ENCODE data around the gene JUNB.

The JUNB gene

DNA sequence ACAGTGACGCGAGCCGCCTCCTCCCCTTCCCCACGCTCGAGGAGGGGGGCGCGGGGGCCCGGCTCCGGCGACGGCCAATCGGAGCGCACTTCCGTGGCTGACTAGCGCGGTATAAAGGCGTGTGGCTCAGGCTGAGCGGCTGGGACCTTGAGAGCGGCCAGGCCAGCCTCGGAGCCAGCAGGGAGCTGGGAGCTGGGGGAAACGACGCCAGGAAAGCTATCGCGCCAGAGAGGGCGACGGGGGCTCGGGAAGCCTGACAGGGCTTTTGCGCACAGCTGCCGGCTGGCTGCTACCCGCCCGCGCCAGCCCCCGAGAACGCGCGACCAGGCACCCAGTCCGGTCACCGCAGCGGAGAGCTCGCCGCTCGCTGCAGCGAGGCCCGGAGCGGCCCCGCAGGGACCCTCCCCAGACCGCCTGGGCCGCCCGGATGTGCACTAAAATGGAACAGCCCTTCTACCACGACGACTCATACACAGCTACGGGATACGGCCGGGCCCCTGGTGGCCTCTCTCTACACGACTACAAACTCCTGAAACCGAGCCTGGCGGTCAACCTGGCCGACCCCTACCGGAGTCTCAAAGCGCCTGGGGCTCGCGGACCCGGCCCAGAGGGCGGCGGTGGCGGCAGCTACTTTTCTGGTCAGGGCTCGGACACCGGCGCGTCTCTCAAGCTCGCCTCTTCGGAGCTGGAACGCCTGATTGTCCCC lies at the start of gene JUNB:
Gene JUNB, plus strand, starts transcription at position 142 of the 706 bp plus-strand sequence. Its CDS starts 286 bp downstream, at position 428.
- peak; percentile 94 to 96 (median 96) for DNase-seq (ENCODE audit: low read depth in 3 of 3)

DNA sequence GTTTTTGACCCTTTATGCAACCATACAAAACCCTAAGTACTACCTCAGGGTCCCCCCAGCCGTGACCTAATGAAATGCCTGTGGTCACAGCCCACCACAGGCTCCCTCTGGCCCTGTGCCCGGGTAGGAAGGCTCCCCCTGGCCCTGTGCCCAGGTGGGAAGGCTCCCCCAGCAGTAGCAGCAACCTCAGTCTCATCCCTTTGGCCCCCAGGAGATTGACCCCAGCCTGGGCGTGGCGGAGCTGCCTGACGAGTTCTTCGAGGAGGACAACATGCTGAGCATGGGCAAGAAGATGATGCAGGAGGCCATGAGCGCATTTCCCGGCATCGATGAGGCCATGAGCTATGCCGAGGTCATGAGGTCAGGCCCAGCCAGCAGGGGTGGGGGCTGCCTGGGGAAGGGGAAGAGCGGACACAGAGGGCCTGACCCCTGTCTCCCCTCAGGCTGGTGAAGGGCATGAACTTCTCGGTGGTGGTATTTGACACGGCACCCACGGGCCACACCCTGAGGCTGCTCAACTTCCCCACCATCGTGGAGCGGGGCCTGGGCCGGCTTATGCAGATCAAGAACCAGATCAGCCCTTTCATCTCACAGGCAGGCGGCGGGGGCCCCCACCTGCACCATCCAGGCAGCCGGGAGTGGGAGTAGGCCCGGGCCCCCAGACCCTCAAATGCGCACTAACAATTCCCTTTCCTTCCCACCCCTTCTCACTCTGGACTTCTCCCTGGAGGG lies 46.0 kb upstream of the JUNB start:
- no peak for DNase-seq (ENCODE audit: low read depth in 3 of 3)

DNA sequence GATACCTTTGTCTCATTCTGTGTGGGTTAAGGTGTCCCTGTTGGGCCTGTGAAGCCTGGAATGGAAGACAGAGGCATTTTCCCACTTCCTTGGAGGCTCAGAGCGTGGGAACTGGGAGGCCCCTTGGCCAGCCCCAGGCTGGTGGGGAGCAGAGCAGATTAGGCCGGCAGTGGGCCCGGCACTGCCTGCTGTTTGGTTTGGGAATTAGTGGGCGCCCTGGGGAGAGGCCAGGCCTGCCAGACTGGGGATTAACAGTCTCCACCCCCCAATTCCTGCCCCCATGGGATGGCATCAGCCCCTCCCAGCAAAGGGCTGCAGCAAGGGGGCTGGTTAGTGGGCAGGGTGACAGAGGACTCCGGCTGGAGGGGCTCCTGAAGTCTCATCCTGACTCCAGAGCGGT lies 42.8 kb upstream of the JUNB start:
- no peak for DNase-seq (ENCODE audit: low read depth in 3 of 3)

DNA sequence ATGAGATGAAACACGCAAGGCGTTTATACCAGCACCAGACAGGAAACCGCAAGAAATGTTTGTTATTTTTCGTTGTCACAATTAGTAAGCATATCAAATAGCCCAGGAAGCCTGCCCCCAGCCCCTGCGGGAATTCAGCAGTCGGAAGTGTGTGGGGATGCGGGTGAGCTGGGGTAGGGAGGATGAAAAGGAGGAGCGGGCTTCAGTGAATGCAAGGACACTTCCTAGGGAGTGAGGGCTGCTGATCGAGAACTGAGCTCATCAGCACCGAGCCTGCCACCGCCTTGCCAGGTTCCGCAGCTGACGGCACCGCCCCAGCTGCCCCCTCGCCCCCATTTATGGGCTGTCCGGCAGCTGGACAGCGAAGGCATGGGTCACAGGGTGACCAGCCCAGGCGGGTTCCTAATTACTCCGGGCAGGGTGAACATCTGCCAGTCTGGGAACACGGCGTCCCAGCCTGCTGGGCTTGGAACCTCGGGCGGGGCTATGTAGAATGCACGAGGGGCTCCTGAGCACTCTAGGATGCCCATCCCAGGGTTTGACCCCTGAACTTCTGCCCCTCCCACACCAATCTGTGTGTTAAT lies 41.3 kb upstream of the JUNB start:
- DNase-seq (ENCODE audit: low read depth in 3 of 3), result no peak

DNA sequence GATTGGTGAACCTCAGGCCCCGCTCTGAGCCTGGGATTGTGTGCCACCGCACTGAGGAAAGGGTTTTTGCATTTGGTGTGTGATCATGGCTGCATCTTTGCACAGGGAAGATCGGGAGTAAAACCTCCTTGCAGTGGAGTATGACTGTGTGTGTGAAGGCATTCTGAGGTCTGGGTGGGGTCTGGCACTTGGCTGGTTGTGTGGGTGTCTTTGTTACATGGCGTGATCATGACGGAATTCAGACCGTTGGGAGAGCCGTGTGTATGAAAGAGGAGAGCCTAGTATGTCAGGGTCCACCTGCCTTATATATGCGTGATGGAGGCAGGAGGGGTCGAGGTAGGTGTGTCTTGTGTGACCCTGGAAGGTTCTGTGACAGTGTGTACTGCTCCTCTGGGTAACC lies 40.4 kb upstream of the JUNB start:
- no peak for DNase-seq (ENCODE audit: low read depth in 3 of 3)

DNA sequence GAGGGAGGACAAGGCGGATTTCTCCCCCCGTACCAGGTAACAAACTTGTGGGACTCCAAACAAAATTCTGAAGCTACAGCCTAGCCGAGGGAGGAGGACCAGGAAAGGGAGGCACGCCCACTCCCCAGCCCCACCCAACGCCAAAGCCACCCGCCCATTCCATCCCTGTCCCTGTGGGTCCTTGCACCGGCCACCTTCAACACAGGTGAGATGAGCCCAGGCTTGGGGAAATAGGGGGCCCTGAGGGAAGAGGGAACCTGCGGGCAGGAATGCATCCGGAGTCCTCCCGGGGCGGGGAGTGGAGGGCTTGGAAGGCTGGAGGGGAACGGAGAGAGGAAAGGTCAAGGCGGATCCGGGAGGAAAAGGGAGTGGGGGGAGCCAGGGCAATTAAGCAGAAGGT lies 39.7 kb upstream of the JUNB start, which contains the start of gene BEST2:
Gene BEST2, plus strand, starts transcription at position 157 of the 400 bp plus-strand sequence. CDS start 802 bp downstream, outside the sequence.
- no peak for DNase-seq (ENCODE audit: low read depth in 3 of 3)

DNA sequence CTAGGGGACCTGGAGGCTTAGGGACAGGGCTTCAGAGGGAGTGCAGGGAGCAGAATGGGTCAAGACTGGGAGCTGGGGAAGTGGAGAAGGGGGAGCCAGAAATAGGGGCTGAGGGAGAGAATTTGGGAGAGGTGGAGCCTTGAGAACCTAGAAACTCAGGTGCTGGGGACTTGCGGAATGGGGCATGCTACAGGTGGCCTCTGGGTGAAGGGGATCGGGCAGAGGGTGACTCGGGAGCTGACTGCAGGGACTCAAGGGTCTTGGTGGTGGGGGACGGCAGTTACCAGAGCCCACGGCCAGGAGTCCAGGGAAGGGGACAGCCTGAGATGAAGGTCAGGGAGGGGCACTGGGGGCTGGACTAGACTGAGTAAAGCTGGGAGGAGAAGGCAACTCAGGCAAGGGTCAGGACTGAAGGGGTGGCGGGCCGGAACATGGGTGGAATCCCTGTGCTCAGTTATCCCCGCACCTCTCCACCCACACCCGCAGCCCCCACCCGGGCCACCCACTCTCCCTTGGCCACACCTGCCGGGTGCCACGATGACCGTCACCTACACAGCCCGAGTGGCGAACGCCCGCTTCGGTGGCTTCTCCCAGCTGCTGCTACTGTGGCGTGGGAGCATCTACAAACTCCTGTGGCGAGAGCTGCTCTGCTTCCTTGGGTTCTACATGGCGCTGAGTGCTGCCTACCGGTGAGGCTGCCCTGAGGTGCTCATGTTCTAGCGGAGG lies 39.1 kb upstream of the JUNB start:
- DNase-seq (ENCODE audit: low read depth in 3 of 3), result no peak

DNA sequence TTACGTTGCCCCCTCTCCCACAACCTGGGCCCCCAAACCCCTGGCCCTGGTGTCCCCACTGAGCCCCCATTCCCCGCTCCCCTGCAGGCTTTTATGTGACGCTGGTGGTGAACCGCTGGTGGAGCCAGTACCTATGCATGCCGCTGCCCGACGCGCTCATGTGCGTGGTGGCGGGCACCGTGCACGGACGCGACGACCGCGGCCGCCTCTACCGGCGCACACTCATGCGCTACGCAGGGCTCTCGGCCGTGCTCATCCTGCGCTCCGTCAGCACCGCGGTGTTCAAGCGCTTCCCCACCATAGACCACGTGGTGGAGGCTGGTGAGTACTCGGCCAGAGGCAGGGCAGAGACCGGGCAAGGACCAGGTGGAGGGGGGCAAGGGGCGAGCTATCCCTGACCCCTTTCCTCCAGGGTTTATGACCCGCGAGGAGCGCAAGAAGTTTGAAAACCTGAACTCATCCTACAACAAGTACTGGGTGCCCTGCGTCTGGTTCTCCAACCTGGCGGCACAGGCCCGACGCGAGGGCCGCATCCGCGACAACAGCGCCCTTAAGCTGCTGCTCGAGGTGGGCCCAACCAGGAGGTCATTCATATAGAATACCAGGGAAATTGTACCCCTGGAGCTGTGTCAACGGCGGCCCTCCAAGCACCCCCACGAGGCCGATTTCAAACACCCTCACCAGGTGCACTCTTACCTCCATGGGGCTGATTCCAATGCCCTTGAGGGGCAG lies 36.7 kb upstream of the JUNB start:
- no peak for DNase-seq (ENCODE audit: low read depth in 3 of 3)

DNA sequence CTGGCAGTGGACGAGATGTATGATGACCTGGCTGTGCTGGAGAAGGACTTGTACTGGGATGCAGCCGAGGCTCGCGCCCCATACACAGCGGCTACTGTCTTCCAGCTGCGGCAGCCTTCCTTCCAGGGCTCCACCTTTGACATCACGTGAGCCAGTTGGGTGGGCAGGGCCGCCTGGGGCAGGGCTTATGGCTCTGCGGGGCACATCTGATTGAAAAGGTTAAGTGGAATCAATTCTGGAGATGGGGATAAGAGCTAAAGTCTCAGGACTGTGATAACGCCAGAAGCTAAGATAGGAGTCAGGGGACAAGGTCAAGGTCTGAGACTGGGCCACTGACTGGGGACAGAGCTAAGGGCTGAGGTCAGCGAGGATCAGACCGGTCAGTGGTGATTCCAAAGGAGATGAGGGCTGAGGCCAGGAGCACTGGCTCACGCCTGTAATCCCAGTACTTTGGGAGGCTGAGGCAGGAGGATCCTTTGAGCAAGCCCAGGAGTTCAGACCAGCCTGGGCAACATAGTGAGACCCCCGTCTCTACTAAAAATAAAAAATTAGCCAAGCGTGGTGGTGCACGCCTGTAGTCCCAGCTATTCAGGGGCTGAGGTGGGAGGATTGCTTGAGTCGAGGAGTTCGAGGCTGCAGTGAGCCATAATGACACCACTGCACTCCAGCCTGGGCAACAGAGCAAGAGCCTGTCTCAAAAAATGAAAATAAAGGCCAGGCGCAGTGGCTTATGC lies 35.0 kb upstream of the JUNB start:
- DNase-seq (ENCODE audit: low read depth in 3 of 3), result no peak

DNA sequence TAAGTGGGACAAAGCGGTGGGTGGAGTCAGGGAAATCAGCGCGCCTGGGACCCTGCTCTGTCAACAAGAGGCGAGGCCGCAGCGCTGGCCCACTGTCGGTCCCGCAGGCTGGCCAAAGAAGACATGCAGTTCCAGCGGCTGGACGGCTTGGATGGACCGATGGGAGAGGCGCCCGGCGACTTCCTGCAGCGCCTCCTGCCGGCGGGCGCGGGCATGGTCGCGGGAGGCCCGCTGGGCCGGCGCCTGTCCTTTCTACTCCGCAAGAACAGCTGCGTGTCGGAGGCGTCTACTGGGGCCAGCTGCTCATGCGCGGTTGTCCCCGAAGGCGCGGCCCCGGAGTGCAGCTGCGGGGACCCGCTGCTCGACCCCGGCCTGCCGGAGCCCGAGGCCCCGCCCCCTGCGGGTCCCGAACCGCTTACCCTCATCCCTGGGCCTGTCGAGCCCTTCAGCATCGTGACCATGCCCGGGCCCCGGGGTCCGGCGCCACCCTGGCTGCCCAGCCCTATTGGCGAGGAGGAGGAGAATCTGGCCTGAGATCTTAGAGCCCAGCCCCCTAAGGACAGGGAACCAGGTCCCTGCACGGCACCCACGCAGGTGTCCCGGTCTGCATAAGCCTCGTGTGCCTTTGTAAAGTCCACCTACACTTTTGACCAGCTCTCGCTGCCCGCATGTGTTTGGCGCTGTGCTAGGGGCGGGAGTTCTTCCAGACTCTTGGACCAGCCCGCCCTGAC lies 33.6 kb upstream of the JUNB start:
- DNase-seq (ENCODE audit: low read depth in 3 of 3), result peak in 1 of 3 donors; percentile 58

DNA sequence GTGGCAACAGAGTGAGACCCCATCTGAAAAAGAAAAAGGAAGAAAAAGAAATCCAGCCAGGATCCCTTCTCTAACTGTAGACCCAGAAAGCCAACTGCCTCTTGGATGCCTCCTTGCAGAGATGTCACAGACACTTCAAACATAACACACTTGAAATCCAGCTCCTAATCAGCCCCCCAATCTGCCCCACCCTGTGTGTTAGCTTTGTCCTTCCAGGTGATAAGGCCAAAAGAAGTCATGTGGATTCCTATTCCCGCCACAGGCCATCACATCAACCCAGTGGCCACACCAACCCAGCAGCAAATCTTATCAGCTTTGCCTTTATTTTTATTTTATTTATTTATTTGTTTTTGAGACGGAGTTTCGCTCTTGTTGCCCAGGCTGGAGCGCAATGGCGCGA lies 31.6 kb upstream of the JUNB start:
- no peak for DNase-seq (ENCODE audit: low read depth in 3 of 3)

DNA sequence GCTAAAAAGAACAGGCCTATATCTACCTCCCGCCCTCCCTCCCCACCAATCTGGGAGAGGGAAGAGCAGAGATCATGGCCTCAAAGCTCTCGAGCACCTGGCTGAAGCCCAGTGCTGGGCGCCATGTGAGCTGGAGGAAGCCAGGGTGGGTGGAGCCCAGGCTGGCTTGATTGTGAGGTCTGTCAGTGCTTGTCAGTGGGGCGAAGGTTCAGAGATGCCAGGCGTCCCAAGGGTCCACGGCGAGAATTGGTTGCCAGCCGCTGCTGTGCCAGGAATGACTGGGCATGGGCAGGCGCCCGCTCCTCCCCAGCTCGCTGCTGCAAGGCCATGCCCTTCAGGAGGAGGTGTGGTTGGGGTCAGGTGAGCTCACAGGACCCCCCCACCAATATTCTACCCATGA lies 28.2 kb upstream of the JUNB start:
- no peak for DNase-seq (ENCODE audit: low read depth in 3 of 3)

DNA sequence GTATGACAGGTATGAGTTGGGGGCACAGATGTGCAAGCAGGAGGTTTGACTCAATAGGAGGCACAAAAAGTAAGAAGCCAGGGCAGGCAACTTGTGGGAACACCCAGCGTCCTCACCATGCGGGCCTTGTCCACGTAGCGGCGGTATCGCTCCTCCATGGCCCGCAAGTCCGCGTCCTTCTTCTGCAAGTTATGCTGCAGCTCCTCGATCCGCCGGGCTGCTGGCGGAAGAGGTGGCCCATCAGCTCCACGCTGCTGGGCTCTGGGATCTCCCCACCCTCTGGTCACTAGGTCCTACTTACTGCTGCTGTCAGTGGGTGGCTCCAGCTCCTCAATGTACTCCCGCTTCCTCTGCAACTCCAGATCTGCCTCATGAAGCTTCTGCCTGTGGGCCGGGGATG lies 26.6 kb upstream of the JUNB start:
- no peak for DNase-seq (ENCODE audit: low read depth in 3 of 3)

DNA sequence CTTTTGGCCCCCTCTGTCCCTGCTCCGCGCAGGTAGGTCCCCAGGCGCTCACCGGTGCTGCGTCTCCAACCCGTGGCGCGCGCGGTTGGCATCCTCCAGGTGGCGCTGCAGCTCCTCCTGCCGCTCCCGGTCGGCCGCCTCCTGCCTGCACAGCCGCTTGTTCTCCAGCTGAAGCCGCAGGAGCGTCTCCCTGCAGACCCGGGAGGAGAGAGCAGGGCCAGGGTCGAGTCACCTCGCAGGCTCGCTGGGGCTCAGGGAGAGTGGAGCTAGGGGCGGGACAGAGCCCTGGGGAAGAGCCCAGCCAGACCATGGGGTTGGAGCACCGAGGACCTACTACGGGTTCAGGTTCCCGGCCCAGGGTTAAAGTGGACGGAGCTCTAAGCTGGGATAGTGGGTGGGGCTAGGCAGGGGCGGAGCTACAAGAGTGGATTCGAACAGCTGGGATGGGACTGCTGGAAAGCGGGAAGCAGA lies 25.2 kb upstream of the JUNB start:
- peak in 2 of 3 donors; percentile 53 to 82 for DNase-seq (ENCODE audit: low read depth in 3 of 3)

DNA sequence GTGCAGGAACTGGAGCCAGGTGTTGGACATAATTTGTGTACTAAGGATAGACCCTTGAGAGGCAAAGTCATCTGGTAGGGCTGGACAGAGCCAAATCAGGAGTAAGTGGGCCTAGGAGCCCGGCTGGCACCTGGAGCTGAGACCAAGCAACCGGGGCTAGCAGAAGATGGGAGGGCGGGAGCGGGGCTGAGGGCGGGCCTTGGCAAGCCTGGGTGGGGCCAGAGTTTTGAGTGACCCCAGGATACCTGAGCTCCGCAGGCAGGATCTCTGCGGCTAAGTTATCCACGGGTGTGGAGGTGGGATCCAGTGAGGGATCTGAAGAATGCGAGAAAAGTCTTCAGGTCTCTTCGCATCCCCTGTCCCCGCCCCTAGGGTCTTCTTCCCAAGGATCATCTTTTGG lies 24.1 kb upstream of the JUNB start:
- DNase-seq (ENCODE audit: low read depth in 3 of 3), result no peak

DNA sequence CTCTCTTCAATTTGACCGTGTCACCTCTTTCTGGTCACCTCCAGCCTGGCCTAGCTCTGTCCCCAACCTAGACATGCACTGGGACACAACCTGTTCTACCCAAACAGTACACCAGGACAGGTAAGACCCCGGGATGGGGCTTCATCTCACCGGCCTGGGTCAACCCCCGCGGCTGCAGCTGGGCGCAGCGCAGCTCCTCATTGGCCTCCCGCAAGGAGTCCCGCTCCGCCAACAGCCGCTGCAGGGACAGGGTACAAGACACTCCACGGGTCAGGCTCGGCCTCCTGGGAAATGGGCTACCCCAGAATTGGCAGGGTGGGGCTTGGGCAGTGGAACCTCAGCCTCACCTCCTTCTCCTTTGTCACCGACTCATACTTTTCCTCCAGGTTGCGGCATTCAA lies 23.6 kb upstream of the JUNB start:
- DNase-seq (ENCODE audit: low read depth in 3 of 3), result no peak

DNA sequence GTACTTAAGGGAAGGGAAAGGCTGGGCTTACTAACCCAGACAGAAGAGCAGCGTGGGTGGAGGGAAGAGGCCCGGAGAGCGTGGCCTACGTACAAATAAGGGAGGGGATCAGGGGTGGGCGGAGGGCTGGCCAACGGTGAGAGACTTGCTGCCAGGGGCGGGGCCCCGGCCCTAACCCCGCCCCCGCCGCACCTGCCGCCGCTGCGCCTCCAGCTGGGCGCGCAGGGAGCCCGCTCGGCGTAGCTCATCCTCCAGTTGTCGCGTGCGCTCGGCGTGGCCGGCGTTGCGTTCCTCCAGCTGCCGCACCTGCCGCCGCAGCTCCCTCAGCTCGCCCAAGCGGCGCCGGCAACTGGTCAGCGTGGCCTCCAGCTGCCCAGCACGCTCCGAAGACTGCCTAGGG lies 21.6 kb upstream of the JUNB start:
- DNase-seq (ENCODE audit: low read depth in 3 of 3), result no peak

DNA sequence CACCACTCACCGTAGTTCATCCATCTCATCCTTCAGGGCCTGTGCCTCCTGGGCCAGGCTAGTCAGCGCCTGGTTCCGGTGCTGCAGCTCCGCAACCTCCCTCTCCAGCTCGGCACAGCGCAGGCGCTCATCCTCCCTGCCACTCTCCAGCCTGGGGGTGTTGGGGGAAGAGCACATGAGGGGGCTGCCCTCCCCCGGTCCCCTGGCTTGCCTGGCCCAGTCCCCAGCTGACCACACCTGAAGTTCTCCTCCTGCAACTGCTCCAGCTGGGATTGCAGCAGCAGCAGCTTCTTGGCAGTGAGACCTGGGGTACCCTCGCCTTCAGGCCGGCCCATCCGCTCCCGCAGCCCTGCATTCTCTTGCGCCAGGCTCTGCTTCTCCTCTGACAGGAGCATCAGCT lies 20.4 kb upstream of the JUNB start:
- no peak for DNase-seq (ENCODE audit: low read depth in 3 of 3)

DNA sequence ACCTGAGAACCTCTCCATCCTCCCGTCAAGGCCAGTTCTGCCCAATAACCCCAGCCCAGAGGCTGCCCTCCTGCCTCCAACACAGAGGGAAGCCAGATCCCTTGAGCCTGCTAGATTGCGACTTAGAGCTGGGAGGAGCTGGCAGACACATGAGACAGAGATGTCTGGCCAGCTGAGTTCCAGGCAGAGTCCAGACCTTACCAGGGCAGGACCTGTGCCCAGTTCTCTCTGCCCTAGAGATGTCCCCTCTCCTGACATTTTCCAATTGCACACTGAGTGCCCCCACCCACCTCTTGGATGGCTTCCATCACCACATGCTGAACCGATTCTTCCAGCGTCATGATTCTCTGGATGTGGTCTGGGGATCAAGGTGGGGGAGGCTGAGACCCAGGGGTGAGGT lies 19.0 kb upstream of the JUNB start:
- no peak for DNase-seq (ENCODE audit: low read depth in 3 of 3)

DNA sequence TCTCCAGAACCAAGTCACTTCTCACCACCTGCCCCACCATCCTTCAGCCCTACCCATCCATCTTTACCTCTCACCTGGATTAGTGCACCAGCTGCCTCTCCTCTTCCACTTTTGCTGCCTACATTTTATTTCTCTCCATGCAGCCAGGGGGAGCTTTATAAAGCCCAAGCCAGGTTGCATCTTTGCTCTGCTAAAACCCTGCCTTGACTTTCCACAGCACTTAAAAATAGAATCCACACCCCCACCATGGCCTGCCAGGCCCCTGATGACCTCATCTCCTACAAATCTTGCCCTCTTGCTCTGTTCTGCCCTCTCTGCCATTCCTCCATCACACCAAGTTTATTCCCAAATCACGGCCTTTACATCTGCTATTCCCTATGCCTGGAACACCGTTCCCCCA lies 17.7 kb upstream of the JUNB start:
- DNase-seq (ENCODE audit: low read depth in 3 of 3), result no peak
